Esophagus muscularis mucosa (tissue), 3 donors: Measurements from ENCODE around the gene CUL7.

Experiments
- CTCF ChIP-seq, 3 experiments: fragments of 200-600 bp in 2 of 3; fragments of 450-650 bp in 1 of 3; sonication (generic) in 2 of 3; IDR thresholded peaks; one replicate each; pipeline ENCODE4 v1.5.1; 2017 to 2019; ENCODE audit warnings: antibody characterized with exemption in 3 of 3, mild to moderate bottlenecking in 2 of 3, moderate library complexity in 1 of 3
- EP300 ChIP-seq: sonication (generic); formaldehyde crosslinking; IDR thresholded peaks from one replicate; pipeline ENCODE4 v1.6.1; 2017; ENCODE audit warnings: antibody characterized with exemption

- TF ChIP-seq CTCF (IDR thresholded peaks at IDR 0.05) (no peak), EP300 (no peak)
Observed at GRCh38 chr6:42996513-42996912, 57.1 kb downstream of the CUL7 start.
